Endothelial cell of umbilical vein (primary cell): Measurements from ENCODE around the gene TEX38. TPM values are rescaled to one million over a fixed set of nuclear protein-coding genes. Genes with fewer than 3 reads are reported as not detected.

Source experiments
- BruUV-seq: library from RNA; stranded (reverse); fragments of 400-500 nt; replicated peaks from 2 replicates; lab custom pipeline; 2021; lab: Mats Ljungman, UMichigan
- CTCF ChIA-PET: fragments of 300-600, 350-600 bp; sonication (Branson Sonifier 250); formaldehyde crosslinking; loops from one replicate; lab custom pipeline; 2021; ENCODE audit warnings: antibody characterized with exemption, inconsistent platforms; lab: Charles Lee
- POLR2A ChIA-PET: fragments of 300-600, 350-600 bp; sonication (Branson Sonifier 250); formaldehyde crosslinking; loops from one replicate; lab custom pipeline; 2021; ENCODE audit warnings: antibody characterized with exemption, inconsistent platforms; lab: Charles Lee
- DNase-seq: peaks from one replicate; pipeline ENCODE4 v3.0.0-alpha.2; 2011; ENCODE audit warnings: low read depth, low spot score
- FAIRE-seq: peaks from 2 replicates; lab custom pipeline; 2011; peaks lifted over from hg19 to GRCh38; lab: Jason Lieb, UNC
- H2AFZ ChIP-seq: 2 replicates; pipeline ENCODE4 v1.6.0; 2012; ENCODE audit warnings: low read depth, low read length, control low read depth, inconsistent platforms
- H3K27ac ChIP-seq: 2 replicates; pipeline ENCODE4 v1.5.1; 2011; ENCODE audit warnings: low read depth, mild to moderate bottlenecking, control low read depth, low read length, moderate library complexity; ENCODE audit not compliant: insufficient read depth
- H3K27me3 ChIP-seq, 2 experiments: 2 replicates each; pipeline versions ENCODE4 v1.6.0 to v1.6.1; 2011; ENCODE audit warnings: low read length in 2 of 2, mixed read lengths in 1 of 2; ENCODE audit not compliant: control insufficient read depth in 2 of 2, insufficient read depth in 2 of 2
- H3K36me3 ChIP-seq, 2 experiments: 2 replicates in 1 of 2; 3 replicates in 1 of 2; pipeline ENCODE4 v1.5.1; 2011; ENCODE audit warnings: low read length in 2 of 2, mild to moderate bottlenecking in 1 of 2, moderate library complexity in 1 of 2; ENCODE audit not compliant: control insufficient read depth in 2 of 2, insufficient read depth in 2 of 2; ENCODE audit errors: extremely low read depth in 1 of 2
- H3K4me1 ChIP-seq: 3 replicates; pipeline ENCODE4 v1.5.1; 2011; ENCODE audit warnings: mild to moderate bottlenecking, low read length; ENCODE audit not compliant: control insufficient read depth, insufficient read depth; ENCODE audit errors: extremely low read depth
- H3K4me2 ChIP-seq: 2 replicates; pipeline ENCODE4 v1.6.1; 2011; ENCODE audit warnings: low read length, control low read depth, mixed read lengths; ENCODE audit not compliant: insufficient read depth
- H3K4me3 ChIP-seq, 3 experiments: fragments of 200-600 bp in 1 of 3; sonication (generic), shearing (Covaris generic) in 1 of 3; replicated peaks in 1 of 3; 2 replicates each; pipeline ENCODE4 v1.5.1; 2011 to 2016; ENCODE audit warnings: control low read depth in 3 of 3, low read length in 3 of 3, mild to moderate bottlenecking in 2 of 3, inconsistent platforms in 1 of 3, low read depth in 1 of 3, moderate library complexity in 1 of 3; ENCODE audit not compliant: insufficient read depth in 1 of 3
- H3K79me2 ChIP-seq: 2 replicates; pipeline ENCODE4 v1.6.0; 2012; ENCODE audit warnings: low read length, inconsistent platforms; ENCODE audit not compliant: control insufficient read depth, insufficient read depth
- H3K9ac ChIP-seq: replicated peaks from 2 replicates; pipeline ENCODE3; 2011; ENCODE audit warnings: low read length, control low read depth; ENCODE audit not compliant: insufficient read depth; ENCODE audit errors: extremely low read depth
- H3K9me1 ChIP-seq: replicated peaks from 3 replicates; pipeline ENCODE4 v1.6.0; 2011; ENCODE audit warnings: mild to moderate bottlenecking, low read length; ENCODE audit not compliant: control insufficient read depth, insufficient read depth; ENCODE audit errors: extremely low read depth
- H3K9me3 ChIP-seq: replicated peaks from 2 replicates; pipeline ENCODE4 v1.5.1; 2012; ENCODE audit warnings: low read length, inconsistent platforms; ENCODE audit not compliant: control insufficient read depth, insufficient read depth
- H4K20me1 ChIP-seq: replicated peaks from 2 replicates; pipeline ENCODE3; 2011; ENCODE audit warnings: mild to moderate bottlenecking, low read length; ENCODE audit not compliant: control insufficient read depth, insufficient read depth; ENCODE audit errors: extremely low read depth
- CTCF ChIP-seq, 2 donors: IDR thresholded peaks; 1 replicate in 1 of 2; 2 replicates in 1 of 2; pipeline ENCODE4 v1.5.1; 2011; ENCODE audit warnings: low read length in 2 of 2, mild to moderate bottlenecking in 2 of 2, moderate library complexity in 2 of 2, control low read depth in 1 of 2, inconsistent platforms in 1 of 2, low read depth in 1 of 2; ENCODE audit not compliant: insufficient read depth in 1 of 2; ENCODE audit errors: extremely low read depth in 1 of 2
- MYC ChIP-seq: IDR thresholded peaks from one replicate; pipeline ENCODE4 v1.6.1; 2011; ENCODE audit warnings: mild to moderate bottlenecking, low read depth, low read length
- POLR2A ChIP-seq: IDR thresholded peaks from 2 replicates; pipeline ENCODE4 v1.6.1; 2012; ENCODE audit warnings: low read depth, mild to moderate bottlenecking, control low read depth, low read length
- dilution Hi-C: fragments of 300-500 bp; cut with MboI; formaldehyde crosslinking; loops from one replicate; pipeline ENCODE4 v1.15.0; 2019; ENCODE audit warnings: low sequenced_read_pairs; ENCODE audit not compliant: extremely low pct_ligation_motif_present
- intact Hi-C: fragments of 100-400 bp; cut with micrococcal nuclease; formaldehyde crosslinking; loops from one replicate; pipeline ENCODE4 v1.10.0; 2022
- polyA plus RNA-seq, 4 experiments: library from polyadenylated mRNA; depleted of rRNA in 3 of 4; stranded (reverse) in 3 of 4; unstranded in 1 of 4; fragments of >200 nt; gene quantifications; 2 replicates each; pipeline versions ENCODE4 v1.2.1 to v1.2.3, GENCODE V29; 2011 to 2012; ENCODE audit warnings: missing spikeins in 1 of 4
- total RNA-seq: library from RNA; stranded (reverse); gene quantifications from 2 replicates; pipeline ENCODE4 v1.2.3, GENCODE V29; 2021

TEX38 gene
- total and polyA plus RNA-seq, 2 donors (not counting 3 experiments of a cell fraction or from before 2014, with no cell fraction given), result not detected

- no peak overlapping the region for H3K9ac ChIP-seq
- H3K36me3 ChIP-seq, result no peaks in the 10 kb centered on the region
- H3K27me3 ChIP-seq, result peaks cover 10 to 11% of the 10 kb centered on the region in 2 experiments
- H3K27ac ChIP-seq, result no peak overlapping the region
- BruUV-seq, result no TSS peak
- DNase-seq (no peak), FAIRE-seq (no peak)
- ChIA-PET POLR2A (no interaction called here), CTCF (interaction anchor here (2.3 kb wide), 1 partner anchor 189 kb away, joined by 7 read pairs; no protein-coding TSS in a partner anchor)
- H4K20me1 ChIP-seq, result peaks cover 5% of the 10 kb centered on the region
- no peak overlapping the region for H3K4me3 ChIP-seq
- H3K9me1 ChIP-seq, result no peaks in the 10 kb centered on the region
- H3K4me1 ChIP-seq, result peaks cover 43% of the 10 kb centered on the region
- H3K4me2 ChIP-seq, result no peak overlapping the region
- dilution Hi-C loops (no loop called here), intact Hi-C loops (loop anchor here (10.0 kb wide), 1 partner anchor 247 kb away; no protein-coding TSS in a partner anchor)
- H3K9me3 ChIP-seq, result no peaks in the 10 kb centered on the region
- TF ChIP-seq POLR2A (no peak), MYC (no peak), CTCF (IDR thresholded peaks at IDR 0.05; ENCODE audit: extremely low read depth in 1 of 2, insufficient read depth in 1 of 2, low read depth in 1 of 2, low read length in 2 of 2) (no peak)
- H2AFZ ChIP-seq, result no peak overlapping the region
- peaks cover 21% of the 10 kb centered on the region for H3K79me2 ChIP-seq
These were observed 50.1 kb downstream of the TEX38 start for GRCh38 chr1:46721686-46722205.

Other genes with a start within 250 kb of the TEX38 start
- not detected in 2 replicates for gene DMBX1, start 182.0 kb upstream of the TEX38 start, total RNA-seq
- gene DMBX1, start 182.0 kb upstream of the TEX38 start, polyA plus RNA-seq, result not detected in 2 replicates
- not detected in 2 replicates for gene KNCN, start 120.2 kb upstream of the TEX38 start, total RNA-seq
- gene KNCN, start 120.2 kb upstream of the TEX38 start, polyA plus RNA-seq, result not detected in 2 replicates
- 37.3 and 42.6 TPM in 2 replicates for gene MKNK1, start 67.6 kb upstream of the TEX38 start, total RNA-seq
- 28.9 and 32.9 TPM in 2 replicates for gene MKNK1, start 67.6 kb upstream of the TEX38 start, polyA plus RNA-seq
- gene MOB3C, start 55.0 kb upstream of the TEX38 start, total RNA-seq, result 6.5 and 8.4 TPM in 2 replicates
- 6.1 and 7.0 TPM in 2 replicates for gene MOB3C, start 55.0 kb upstream of the TEX38 start, polyA plus RNA-seq
- 28.4 and 29.6 TPM in 2 replicates for gene ATPAF1, start 3.5 kb upstream of the TEX38 start, total RNA-seq
- 28.3 and 31.5 TPM in 2 replicates for gene ATPAF1, start 3.5 kb upstream of the TEX38 start, polyA plus RNA-seq
- gene EFCAB14, start 47.3 kb downstream of the TEX38 start, total RNA-seq, result 81.7 and 81.9 TPM in 2 replicates
- gene EFCAB14, start 47.3 kb downstream of the TEX38 start, polyA plus RNA-seq, result 28.7 and 30.0 TPM in 2 replicates
- gene CYP4B1, start 127.2 kb downstream of the TEX38 start, total RNA-seq, result not detected in 2 replicates
- gene CYP4B1, start 127.2 kb downstream of the TEX38 start, polyA plus RNA-seq, result not detected in 2 replicates